Neural progenitor cell (in vitro differentiated cells): ENCODE results near the gene CBFA2T3.

ENCODE experiments used
- EZH2 ChIP-seq: fragments of 200-600 bp; sonication (generic); IDR thresholded peaks from 2 replicates; pipeline ENCODE4 v1.6.1; 2017; ENCODE audit warnings: antibody characterized with exemption, mild to moderate bottlenecking, moderate library complexity
- TF ChIP-seq, protein P1 (sequence below): fragments of 200-600 bp; sonication (generic); IDR thresholded peaks from 2 replicates; pipeline ENCODE4 v1.5.1; 2017; ENCODE audit warnings: antibody characterized with exemption, mild to moderate bottlenecking

DNA sequence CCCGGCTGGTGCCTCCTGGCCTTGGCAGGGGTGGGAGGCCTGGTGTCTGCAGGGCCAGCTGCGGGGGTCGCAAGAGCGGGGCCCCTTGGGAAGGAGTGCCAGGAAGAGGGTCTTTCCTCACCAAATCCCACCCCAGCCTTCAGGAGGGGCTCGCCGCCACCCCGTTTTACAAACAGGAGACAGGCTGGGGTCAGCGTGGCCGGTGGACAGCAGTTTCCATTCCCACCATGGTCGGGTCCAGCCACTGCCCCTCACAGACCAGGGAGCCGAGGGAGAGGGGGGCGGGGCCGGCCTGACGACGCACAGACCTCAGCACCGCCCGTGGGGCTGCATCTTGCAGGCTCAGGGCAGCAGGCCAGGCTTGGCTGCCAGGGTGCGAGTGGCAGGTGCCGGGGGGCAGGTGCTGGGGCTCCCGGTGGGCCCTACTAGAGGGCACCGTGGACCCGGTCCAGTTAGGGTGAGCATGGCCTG, 7.6 kb downstream of the CBFA2T3 start:
- TF ChIP-seq, protein P1, sequence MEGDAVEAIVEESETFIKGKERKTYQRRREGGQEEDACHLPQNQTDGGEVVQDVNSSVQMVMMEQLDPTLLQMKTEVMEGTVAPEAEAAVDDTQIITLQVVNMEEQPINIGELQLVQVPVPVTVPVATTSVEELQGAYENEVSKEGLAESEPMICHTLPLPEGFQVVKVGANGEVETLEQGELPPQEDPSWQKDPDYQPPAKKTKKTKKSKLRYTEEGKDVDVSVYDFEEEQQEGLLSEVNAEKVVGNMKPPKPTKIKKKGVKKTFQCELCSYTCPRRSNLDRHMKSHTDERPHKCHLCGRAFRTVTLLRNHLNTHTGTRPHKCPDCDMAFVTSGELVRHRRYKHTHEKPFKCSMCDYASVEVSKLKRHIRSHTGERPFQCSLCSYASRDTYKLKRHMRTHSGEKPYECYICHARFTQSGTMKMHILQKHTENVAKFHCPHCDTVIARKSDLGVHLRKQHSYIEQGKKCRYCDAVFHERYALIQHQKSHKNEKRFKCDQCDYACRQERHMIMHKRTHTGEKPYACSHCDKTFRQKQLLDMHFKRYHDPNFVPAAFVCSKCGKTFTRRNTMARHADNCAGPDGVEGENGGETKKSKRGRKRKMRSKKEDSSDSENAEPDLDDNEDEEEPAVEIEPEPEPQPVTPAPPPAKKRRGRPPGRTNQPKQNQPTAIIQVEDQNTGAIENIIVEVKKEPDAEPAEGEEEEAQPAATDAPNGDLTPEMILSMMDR, result no peak
- no peak for TF ChIP-seq EZH2
